ENCODE data around the gene RNU1-2.
"Not testable (repeated sequence)": the region's sequence is repeated elsewhere in the genome, so short reads cannot be mapped to it uniquely, and the experiment has no call there.

RNU1-2 gene

DNA sequence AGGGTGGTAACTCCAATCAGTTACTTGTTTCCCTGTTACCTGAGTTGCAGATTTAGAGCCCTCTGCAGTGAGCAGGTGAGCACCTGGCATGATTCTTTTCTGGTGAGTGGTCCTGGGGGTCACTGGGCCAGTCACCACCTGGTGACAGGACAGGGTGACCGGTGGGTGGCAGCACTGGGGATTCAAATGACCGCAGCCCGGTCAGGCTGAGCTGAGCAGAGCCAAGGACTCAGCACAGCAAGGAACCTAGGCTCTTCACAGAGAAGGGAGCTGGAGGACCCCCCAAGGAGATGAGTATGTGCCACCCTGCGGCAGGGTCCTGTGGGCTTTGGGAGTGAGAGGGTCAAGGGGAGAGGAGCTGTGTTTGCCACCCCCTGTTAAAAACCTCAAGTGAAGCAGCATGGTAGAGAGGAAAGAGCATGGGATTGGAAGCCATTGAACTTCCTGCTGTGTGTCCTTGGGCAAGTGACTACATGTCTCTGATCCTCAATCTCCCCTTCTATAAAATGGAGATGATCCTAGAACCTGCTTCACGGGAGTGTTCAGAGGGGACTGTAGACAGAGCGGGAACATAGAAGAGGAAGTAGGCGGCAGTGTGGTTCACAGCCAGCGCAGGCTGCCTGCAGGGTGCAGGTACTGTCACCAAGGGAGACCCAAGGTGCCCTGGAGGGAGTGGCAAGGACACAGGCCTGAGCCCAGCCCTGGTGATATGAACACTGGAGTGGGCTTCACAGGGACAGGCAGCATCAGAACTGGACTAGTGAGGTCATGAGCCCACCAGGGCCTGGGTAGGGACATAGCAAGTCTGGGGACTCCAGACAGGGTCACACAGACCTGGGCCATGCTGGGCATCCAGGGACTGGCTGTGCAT lies 16.3 kb downstream of the RNU1-2 start:
- DNase-seq = not testable (repeated sequence)

DNA sequence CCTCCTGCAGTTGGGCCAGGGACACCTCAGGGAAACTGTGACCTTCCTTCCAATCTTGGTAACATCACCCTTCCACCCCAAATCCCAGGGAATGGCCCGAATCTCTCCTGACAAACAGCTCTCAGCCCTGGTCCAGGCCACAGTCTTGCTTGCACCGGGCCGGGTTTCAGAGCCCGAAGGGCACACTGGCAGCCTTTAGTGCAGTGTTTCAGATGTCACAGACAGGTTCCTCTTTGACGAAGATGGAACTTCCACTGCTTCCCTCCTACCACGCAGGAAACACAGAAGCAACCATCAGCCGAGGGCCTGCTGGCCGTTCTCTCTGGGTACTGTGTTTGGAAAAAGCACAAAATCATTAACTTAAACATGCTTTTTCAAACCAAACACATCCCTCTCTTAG lies 17.0 kb downstream of the RNU1-2 start:
- peak; percentile 66 for DNase-seq

DNA sequence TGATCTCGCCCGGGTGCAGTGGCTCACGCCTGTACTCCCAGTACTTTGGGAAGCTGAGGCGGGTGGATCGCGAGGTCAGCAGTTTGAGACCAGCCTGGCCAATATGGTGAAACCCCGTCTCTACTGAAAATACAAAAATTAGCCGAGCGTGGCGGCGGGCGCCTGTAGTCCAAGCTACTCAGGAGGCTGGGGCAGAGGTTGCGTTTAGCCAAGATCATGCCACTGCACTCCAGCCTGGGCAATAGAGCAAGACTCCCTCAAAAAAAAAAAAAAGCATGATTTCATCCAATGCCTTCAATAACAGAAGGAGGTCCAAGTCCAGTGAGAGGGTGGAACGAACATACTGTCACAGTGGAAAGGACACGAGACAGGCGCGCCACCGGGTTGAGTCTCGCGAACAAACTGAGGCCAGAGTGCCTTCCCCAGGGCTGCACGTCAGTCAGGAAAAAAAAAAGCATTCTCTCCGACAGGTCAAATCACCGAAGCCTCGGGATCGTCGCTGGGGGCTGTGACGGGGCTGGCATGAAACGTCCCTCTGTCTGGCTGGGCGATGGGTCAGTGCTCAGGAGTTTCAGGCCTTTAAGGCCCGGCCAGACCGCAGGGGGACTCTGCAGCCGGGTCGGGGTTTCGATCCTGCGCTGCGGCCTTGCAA lies 17.5 kb downstream of the RNU1-2 start:
- no peak for DNase-seq

GRCh38 chr1:16913833-16914662 lies 18.3 kb downstream of the RNU1-2 start:
- DNase-seq = peak; percentile 91

GRCh38 chr1:16914928-16915626 lies 19.3 kb downstream of the RNU1-2 start:
- not testable (repeated sequence) for DNase-seq

DNA sequence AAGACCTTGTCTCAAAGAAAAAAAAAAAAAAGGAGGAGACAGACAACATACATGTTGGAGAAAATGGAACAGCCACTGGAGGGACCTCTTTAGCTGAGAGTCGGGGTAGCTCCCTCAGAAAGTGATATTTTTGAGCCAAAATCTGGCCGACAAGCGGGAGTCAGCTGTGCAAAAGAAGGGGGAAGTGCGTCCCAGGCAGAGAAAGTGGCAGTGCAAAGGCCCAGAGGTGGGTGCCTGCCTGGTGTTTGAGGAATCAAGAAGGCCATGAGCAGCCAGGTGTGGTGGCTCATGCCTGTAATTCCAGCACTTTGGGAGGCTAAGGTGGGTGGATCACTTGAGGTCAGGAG lies 19.8 kb downstream of the RNU1-2 start:
- DNase-seq = no peak

GRCh38 chr1:16916036-16916880 lies 20.5 kb downstream of the RNU1-2 start:
- not testable (repeated sequence) for DNase-seq

DNA sequence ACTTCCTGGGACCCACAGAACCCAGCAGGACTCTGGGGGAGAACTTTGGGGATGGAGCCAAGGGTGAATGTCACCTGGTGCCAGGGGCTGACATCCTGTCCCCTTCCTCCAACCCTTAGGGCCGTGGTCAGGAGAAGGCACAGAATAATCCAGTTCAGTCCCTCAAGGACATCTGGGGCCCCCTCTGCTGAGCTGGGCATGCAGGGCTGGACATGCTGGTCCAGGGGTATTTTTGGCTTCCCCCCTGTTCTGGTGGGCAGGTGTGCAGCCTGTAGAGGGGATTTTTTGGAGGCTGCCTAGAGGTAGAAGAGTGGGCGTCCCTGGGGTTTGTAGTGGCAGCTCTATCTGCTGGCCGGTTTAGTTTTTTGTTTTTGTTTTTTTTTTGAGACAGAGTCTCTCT lies 22.6 kb downstream of the RNU1-2 start:
- DNase-seq = no peak

DNA sequence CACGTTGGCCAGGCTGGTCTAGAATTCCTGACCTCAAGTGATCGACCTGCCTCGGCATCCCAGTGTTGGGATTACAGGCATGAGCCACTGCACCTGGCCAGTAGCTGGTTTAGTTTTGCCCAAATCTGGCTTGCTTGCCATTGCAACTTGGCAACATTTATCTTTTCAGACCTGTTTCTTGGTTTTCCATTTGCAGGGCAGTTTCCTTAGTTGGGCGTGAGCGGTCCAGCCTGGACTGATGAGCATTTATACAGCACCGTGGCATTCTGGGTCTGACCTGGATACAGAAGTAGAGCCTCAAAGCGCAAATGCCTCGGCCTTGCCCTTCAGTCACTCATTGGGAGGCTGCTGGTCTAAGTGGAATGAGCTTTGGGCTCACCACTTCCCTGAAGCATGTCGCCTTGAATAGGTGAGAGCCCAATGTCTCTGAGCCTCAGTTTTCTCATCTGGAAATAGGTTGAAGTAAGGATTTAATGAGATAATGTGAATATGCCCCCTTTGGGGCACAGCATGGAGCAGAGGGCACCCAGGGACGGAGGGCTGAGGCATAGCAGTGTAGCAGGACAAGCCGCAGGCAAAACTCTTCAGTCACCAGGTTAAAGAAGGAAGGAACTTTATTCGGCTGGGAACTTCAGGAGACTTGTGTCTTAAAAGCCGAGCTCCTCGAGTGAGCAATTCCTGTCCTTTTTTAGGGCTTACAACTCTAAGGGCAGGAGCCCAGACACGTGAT lies 23.3 kb downstream of the RNU1-2 start:
- not testable (repeated sequence) for DNase-seq

GRCh38 chr1:16920951-16921350 lies 25.2 kb downstream of the RNU1-2 start:
- DNase-seq = no peak

DNA sequence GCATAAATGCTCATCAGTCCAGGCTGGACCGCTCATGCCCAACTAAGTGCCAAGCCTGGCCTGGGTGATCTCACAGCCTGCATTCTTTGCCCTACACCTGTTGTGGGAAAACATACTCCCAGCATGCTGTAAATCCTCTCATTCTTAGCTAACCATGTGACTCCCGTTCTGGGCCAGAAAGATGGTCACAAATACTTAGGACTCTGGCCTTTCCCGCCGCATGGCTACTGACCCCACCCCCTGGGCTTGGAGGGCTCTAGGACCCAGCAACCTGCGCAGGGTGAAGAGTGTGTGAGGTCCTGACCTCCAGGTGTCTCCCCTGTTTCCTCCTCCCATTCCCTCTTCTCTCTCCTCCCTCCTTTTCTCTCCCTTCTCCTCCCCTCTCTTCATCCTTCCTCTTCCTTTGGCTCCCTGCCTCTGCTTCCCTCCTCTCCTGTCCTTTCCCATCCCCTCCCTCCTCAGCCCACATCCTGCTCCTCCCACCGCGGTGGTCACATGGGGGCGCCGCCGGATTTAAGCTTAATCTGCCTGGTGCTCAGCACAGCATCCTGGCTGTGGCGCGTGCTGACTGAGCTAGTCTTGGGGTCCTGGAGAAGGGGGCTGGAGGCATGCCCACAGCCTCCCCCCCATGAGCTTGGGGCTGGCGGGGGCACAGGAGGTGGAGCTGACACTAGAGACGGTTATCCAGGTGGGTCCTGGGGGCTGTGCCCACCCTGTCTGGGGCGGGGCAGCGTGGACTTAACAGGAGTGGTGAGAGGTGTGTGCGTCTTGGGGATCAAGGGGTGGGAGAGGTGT lies 25.8 kb downstream of the RNU1-2 start, which contains the start of gene CROCC:
Gene CROCC (plus strand): TSS at position 541 of the 795 bp plus-strand sequence. CDS start 88 bp downstream, at position 629.
- DNase-seq = no peak

- no peak for DNase-seq
Observed at GRCh38 chr1:16922466-16922865, 26.7 kb downstream of the RNU1-2 start.

DNA sequence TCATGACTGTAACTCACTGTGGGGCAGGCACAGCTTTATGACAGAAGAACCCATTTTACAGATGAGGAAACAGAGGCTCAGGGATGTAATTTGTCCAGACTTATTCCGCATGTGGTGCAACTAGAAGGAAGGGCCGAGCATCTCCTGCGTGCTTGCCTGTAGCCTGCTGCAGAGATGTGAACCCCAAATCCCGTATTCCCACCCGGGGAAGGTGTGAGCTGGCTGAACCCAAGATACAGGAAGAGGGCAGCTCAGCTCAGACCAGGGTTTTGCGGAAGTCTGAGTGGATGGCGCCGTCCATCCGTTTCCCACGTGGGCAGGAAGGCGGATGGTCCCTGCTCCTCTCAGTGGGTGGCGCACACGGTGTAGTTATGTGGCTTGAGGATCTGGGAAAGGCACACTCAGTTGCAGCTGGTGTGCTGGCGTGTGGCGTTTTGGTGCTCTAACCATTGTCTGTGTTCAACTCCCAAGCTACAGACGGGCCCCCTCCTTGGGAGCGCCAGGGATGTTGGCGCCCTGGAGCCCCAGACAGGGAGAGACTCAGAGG lies 27.2 kb downstream of the RNU1-2 start:
- DNase-seq = no peak

- no peak for DNase-seq
Observed at GRCh38 chr1:16924216-16924918, 28.6 kb downstream of the RNU1-2 start.

DNA sequence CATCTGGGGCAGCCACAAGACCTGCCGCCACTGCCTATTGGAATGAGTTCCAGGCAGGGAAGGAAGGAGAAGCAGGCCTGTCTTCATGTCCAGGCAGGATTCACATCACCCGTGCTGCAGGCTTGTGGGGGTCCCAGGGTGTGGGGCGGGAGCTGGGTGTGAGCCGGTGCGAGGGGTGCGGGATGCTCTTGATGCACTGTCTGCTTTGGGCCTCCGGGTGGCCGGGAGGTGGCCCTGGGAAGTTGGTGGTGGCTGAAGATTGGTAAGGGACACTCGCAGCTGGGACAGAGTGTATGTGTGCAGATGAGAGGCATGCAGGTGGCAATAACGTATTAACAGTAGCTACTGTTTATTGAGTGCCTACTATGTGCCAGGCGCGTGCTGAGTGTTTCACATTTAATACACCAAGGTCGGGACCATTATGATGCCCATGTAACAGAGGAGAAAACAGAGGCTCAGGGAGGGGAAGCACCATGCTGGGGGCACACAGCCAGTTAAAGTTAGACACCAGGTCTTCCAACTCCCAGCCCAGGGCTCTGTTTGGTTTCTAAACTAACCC lies 29.2 kb downstream of the RNU1-2 start:
- no peak for DNase-seq

DNA sequence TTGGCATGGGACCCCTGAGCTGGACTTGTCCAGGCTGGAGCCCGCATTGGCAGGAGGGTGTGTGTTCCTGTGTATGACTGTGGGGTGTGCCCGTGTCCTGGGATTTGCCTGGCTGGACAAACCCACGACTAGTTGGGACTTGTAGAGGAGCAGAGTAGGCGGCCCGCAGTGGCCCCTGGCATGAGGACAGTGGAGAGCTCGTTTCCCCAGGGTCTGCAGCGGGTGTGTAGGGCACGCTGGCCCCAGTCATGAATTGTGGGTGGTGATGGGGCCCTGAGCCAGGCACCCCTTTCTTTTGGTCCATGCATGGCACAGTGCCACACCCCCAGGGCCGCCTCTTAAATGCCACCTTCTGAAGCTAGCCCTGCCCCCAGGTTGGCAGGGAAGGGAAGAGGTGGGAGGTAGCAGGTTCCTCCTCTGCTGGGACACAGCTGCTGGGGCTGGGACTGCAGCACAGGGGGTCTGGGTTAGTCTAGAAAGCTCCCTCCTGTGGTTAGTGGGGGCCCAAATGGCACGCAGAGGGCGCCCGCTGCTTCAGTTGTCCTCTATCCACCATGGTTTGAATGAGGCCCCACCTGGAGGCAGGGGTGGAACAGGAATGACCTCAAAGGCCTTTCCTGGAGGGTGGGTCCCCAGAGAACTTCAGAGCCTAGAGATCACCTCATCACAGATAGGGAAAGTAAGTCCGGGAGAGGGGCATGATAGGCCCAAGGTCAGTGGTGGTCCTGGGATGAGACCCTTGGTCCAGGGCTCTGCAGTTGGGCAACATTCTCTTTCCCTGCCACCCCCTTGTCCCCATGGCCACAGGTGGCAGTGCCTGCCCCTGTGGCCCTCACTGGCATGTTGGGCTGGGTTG lies 30.1 kb downstream of the RNU1-2 start:
- no peak for DNase-seq

DNA sequence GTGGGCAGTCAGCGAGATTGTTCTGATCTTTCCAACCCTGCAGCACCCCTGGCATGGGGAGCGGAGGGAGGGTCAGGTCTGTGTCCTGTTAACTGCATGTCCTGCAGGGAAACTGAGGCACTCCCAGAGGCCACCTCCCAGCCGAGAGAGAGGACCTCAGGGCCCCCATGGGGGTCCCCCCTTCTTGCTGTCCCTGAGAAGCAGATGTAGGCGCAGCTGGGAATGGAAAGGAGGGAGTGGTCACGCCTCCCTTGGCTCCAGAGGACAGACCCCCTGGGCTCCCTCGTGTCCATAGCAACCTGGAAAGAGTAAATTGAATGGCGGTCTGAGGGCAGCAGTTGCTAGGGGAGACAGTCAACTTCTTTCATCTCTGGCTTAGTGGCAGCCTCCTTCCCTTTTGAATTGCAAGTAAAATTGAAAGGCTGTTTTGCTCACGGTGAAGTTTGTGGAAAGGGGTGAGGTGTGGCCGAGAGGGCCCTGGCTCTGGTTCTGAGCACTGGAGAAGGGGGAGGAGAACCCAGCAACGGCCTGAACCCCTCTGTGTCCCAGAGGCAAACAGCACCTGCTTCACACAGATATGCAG lies 30.8 kb downstream of the RNU1-2 start:
- DNase-seq = no peak

Data from inflammatory macrophage treated with lipopolysaccharide for 4 hours (primary cell).